GM12878 (cell line): ENCODE measurements around the gene EEF1G. TPM values are rescaled to one million over a fixed set of nuclear protein-coding genes. Genes with fewer than 3 reads are reported as not detected.

Experiments
- ATAC-seq: fragments of 200-7000 bp; cut with Tn5 transposase; 3 replicates; pipeline ENCODE4 v1.9.1; 2020; ENCODE audit warnings: mild to moderate bottlenecking, moderate library complexity
- BruUV-seq: library from RNA; stranded (reverse); fragments of 400-500 nt; replicated peaks from 2 replicates; lab custom pipeline; 2021; lab: Mats Ljungman, UMichigan
- CTCF ChIA-PET: fragments of 300-600 bp; sonication (Branson Sonifier 250); formaldehyde crosslinking; extraction: SDS; loops from one replicate; lab custom pipeline; 2021; ENCODE audit warnings: inconsistent platforms; lab: Yijun Ruan, JAX
- POLR2A ChIA-PET: fragments of 350-600 bp; formaldehyde crosslinking; extraction: SDS; loops from one replicate; lab custom pipeline; 2021; ENCODE audit warnings: inconsistent platforms; lab: Charles Lee
- RAD21 ChIA-PET: fragments of 300-600 bp; sonication (Branson Sonifier 250); formaldehyde crosslinking; loops from one replicate; lab custom pipeline; 2023; ENCODE audit warnings: antibody characterized with exemption; ENCODE audit not compliant: unreplicated experiment; lab: Charles Lee
- SMC1A ChIA-PET: fragments of 300-600 bp; sonication (Branson Sonifier 250); formaldehyde crosslinking; loops from one replicate; lab custom pipeline; 2023; ENCODE audit not compliant: unreplicated experiment, uncharacterized antibody; lab: Charles Lee
- DNase-seq: peaks from one replicate; pipeline ENCODE4 v3.0.0-alpha.2; 2011; ENCODE audit warnings: low read depth, low spot score
- FAIRE-seq: peaks from 3 replicates; lab custom pipeline; 2011; peaks lifted over from hg19 to GRCh38; lab: Jason Lieb, UNC
- H2AFZ ChIP-seq: 2 replicates; pipeline ENCODE4 v1.6.0; 2011; ENCODE audit warnings: low read depth, low read length, control low read depth; ENCODE audit not compliant: control insufficient read depth
- H3K27ac ChIP-seq: 2 replicates; pipeline ENCODE4 v1.5.1; 2011; ENCODE audit warnings: control low read depth; ENCODE audit not compliant: control insufficient read depth, insufficient read depth
- H3K27me3 ChIP-seq, 2 experiments: replicated peaks in 1 of 2; 2 replicates each; pipeline versions ENCODE4 v1.6.0 to v1.6.1; 2011; ENCODE audit warnings: low read length in 1 of 2; ENCODE audit not compliant: control insufficient read depth in 2 of 2, insufficient read depth in 2 of 2
- H3K36me3 ChIP-seq, 2 experiments: 2 replicates each; pipeline ENCODE4 v1.5.1; 2011; ENCODE audit warnings: low read length in 1 of 2; ENCODE audit not compliant: control insufficient read depth in 2 of 2, insufficient read depth in 2 of 2
- H3K4me1 ChIP-seq: 2 replicates; pipeline ENCODE4 v1.6.1; 2011; ENCODE audit warnings: mild to moderate bottlenecking, low read length, moderate library complexity, mixed read lengths; ENCODE audit not compliant: control insufficient read depth, insufficient read depth
- H3K4me2 ChIP-seq: 2 replicates; pipeline ENCODE4 v1.6.0; 2011; ENCODE audit warnings: control low read depth; ENCODE audit not compliant: control insufficient read depth, insufficient read depth
- H3K4me3 ChIP-seq: fragments of 200-600 bp; sonication (generic); 2 replicates; pipeline ENCODE4 v1.5.1; 2016
- H3K79me2 ChIP-seq: 2 replicates; pipeline ENCODE4 v1.6.0; 2011; ENCODE audit warnings: low read length; ENCODE audit not compliant: control insufficient read depth, insufficient read depth
- H3K9ac ChIP-seq: 2 replicates; pipeline ENCODE4 v1.8.0; 2011; ENCODE audit warnings: low read length, control low read depth, mixed read lengths; ENCODE audit not compliant: control insufficient read depth, insufficient read depth
- H3K9me3 ChIP-seq: replicated peaks from 3 replicates; pipeline ENCODE4 v1.5.1; 2011; ENCODE audit warnings: mild to moderate bottlenecking, low read length; ENCODE audit not compliant: control insufficient read depth, insufficient read depth
- H4K20me1 ChIP-seq: 2 replicates; pipeline ENCODE4 v1.6.0; 2011; ENCODE audit not compliant: control insufficient read depth, insufficient read depth
- ATF2 ChIP-seq: IDR thresholded peaks from 2 replicates; pipeline ENCODE4 v1.6.1; 2012; ENCODE audit warnings: low read length, inconsistent platforms
- BACH1 ChIP-seq: fragments of 450-650 bp; IDR thresholded peaks from 2 replicates; pipeline ENCODE4 v1.6.1; 2017; ENCODE audit warnings: mild to moderate bottlenecking, borderline replicate concordance
- CHD2 ChIP-seq: IDR thresholded peaks from 2 replicates; pipeline ENCODE4 v1.6.1; 2011; ENCODE audit warnings: low read depth, low read length, improper control_type of control experiment, borderline replicate concordance
- ESRRA ChIP-seq: IDR thresholded peaks from 2 replicates; pipeline ENCODE4 v1.6.1; 2012; ENCODE audit warnings: mild to moderate bottlenecking, low read length, improper control_type of control experiment
- GABPA ChIP-seq: IDR thresholded peaks from 2 replicates; pipeline ENCODE4 v1.6.1; 2014; ENCODE audit warnings: antibody characterized with exemption, low read depth, mild to moderate bottlenecking, inconsistent platforms
- NRF1 ChIP-seq: conservative IDR thresholded peaks from 2 replicates; pipeline ENCODE4 v1.6.1; 2011; ENCODE audit warnings: mild to moderate bottlenecking, low read depth, low read length, improper control_type of control experiment
- RAD51 ChIP-seq: fragments of 450-650 bp; IDR thresholded peaks from 2 replicates; pipeline ENCODE4 v1.6.1; 2016; ENCODE audit warnings: moderate library complexity, mild to moderate bottlenecking, inconsistent platforms
- SRF ChIP-seq, 2 experiments: IDR thresholded peaks; 2 replicates each; pipeline ENCODE4 v1.6.1; 2011; ENCODE audit warnings: low read depth in 2 of 2, low read length in 2 of 2, mild to moderate bottlenecking in 1 of 2, moderate library complexity in 1 of 2
- ZZZ3 ChIP-seq: IDR thresholded peaks from 2 replicates; pipeline ENCODE4 v1.6.1; 2011; ENCODE audit warnings: low read depth; ENCODE audit not compliant: control insufficient read depth, insufficient read length
- WGBS: methylation state at CpG from one replicate; pipeline ENCODE4 v1.1.6; 2016; ENCODE audit warnings: low lambda C conversion rate; ENCODE audit not compliant: insufficient replicate concordance, insufficient coverage; ENCODE audit errors: missing lambda C conversion rate; 5-methylcytosine and 5-hydroxymethylcytosine counted together
- in situ Hi-C: fragments of 300-500 bp; cut with MboI; formaldehyde crosslinking; loops from 9 replicates; pipeline ENCODE4 v1.14.3; 2018; ENCODE audit warnings: mixed read lengths
- intact Hi-C: fragments of 100-400 bp; cut with micrococcal nuclease; formaldehyde crosslinking; loops from one replicate; pipeline ENCODE4 v1.14.2; 2022; ENCODE audit not compliant: unreplicated experiment
- polyA plus RNA-seq, 11 experiments: library from polyadenylated mRNA; depleted of rRNA in 4 of 11; unstranded in 6 of 11; stranded (reverse) in 5 of 11; fragments of >200 nt; fragmentation: Nextera tagmentation in 4 of 11; fragmentation: Illumina TruSeq in 1 of 11; extraction: Ambion mirVana in 4 of 11; extraction: Trizol in 1 of 11; gene quantifications; 1 replicate in 1 of 11; 2 replicates in 10 of 11; pipeline versions ENCODE4 v1.2.1 to v1.2.3, GENCODE V29; 2011 to 2016; ENCODE audit warnings: inconsistent platforms in 2 of 11, missing spikeins in 2 of 11, low read depth in 1 of 11
- total RNA-seq, 4 experiments: library from RNA; depleted of rRNA in 3 of 4; stranded (reverse); fragments of >200 nt in 3 of 4; fragmentation: Illumina TruSeq in 1 of 4; extraction: Trizol in 1 of 4; gene quantifications; 2 replicates each; pipeline versions ENCODE4 v1.2.1 to v1.2.3, GENCODE V29; 2013 to 2021
- TF ChIP-seq, protein P1 (sequence below): IDR thresholded peaks from 2 replicates; pipeline ENCODE4 v1.6.1; 2012; ENCODE audit warnings: improper control_type of control experiment, low read depth, low read length; ENCODE audit not compliant: insufficient replicate concordance
- TF ChIP-seq, protein P2 (sequence below): fragments of 450-650 bp; IDR thresholded peaks from 2 replicates; pipeline ENCODE4 v1.6.1; 2017; ENCODE audit warnings: antibody characterized with exemption, mild to moderate bottlenecking, moderate library complexity

The EEF1G gene
- total and polyA plus RNA-seq, 10 of the 15 experiments (the other 5 are each of a cell fraction or from before 2014, with no cell fraction given), result 850 to 2,739 (median 2,277) TPM

DNA sequence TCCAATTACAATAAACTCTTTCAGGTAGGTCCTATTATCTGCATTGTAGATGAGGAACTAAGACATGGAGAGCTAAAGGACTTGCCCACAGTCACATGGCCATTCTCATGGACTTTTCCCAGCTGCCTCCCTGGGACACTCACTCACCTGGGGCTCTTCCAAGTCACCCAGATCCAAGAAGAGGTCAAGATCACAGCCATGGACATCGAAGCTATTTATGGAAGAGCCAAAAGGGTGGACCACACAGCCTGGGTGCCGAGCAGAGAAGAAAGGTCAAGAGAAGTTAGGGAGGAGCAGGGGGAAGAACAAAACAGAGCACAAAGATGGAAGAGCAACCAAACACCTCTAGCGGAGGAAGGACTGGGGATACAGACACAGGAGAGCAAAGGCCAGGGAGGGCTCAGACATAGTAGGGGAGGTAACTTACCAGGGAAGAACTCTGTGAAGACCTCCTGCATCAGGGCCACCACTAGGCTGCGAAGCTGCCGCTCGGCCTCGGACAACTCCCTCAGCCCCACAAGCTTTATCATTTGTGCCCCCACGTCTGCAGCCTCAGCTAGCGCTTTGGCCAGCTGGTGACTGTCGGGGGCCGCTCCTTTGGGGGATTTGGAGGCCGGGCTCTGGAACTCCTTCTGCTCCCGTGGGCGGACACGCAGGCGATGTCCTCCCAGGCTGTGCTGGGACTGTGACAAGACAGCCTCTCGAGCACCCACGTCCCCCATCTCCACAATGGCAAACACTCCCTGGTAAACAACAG lies 7.4 kb upstream of the EEF1G start:
- ChIA-PET SMC1A (no interaction called here), POLR2A (no interaction called here), CTCF (interaction anchor here (0.9 to 1.2 kb wide), 2 partner anchors 12 to 18 kb away, joined by 3 read pairs; no protein-coding TSS in a partner anchor), RAD21 (interaction anchor here (1.1 kb wide), 1 partner anchor 10 kb away, joined by 3 read pairs; the partner anchor contains the start of gene TUT1)
- Histone ChIP-seq H3K4me1 (no peaks in the 10 kb centered on the region), H3K4me3 (no peak overlapping the region), H3K27me3 (no peaks in the 10 kb centered on the region), H3K79me2 (no peaks in the 10 kb centered on the region), H3K36me3 (peaks cover 12 to 18% of the 10 kb centered on the region in 2 experiments; a peak in 3 of 4 replicates), H2AFZ (no peak overlapping the region), H3K27ac (no peak overlapping the region), H3K9me3 (no peaks in the 10 kb centered on the region), H3K4me2 (no peak overlapping the region), H3K9ac (no peak overlapping the region), H4K20me1 (no peaks in the 10 kb centered on the region)
- intact Hi-C loops (no loop called here), in situ Hi-C loops (no loop called here)
- ATAC-seq (no peak), DNase-seq (no peak), FAIRE-seq (no peak)
- WGBS, result 96% methylated on average over 18 of the region's 18 CpGs
- BruUV-seq, result no TSS peak
- TF ChIP-seq BACH1 (no peak), RAD51 (no peak), NRF1 (no peak), ATF2 (no peak), GABPA (no peak), ESRRA (no peak), CHD2 (no peak), SRF (IDR thresholded peaks at IDR 0.05; ENCODE audit: low read depth in 2 of 2, low read length in 2 of 2) (no peak), ZZZ3 (no peak)
- TF ChIP-seq, protein P1, sequence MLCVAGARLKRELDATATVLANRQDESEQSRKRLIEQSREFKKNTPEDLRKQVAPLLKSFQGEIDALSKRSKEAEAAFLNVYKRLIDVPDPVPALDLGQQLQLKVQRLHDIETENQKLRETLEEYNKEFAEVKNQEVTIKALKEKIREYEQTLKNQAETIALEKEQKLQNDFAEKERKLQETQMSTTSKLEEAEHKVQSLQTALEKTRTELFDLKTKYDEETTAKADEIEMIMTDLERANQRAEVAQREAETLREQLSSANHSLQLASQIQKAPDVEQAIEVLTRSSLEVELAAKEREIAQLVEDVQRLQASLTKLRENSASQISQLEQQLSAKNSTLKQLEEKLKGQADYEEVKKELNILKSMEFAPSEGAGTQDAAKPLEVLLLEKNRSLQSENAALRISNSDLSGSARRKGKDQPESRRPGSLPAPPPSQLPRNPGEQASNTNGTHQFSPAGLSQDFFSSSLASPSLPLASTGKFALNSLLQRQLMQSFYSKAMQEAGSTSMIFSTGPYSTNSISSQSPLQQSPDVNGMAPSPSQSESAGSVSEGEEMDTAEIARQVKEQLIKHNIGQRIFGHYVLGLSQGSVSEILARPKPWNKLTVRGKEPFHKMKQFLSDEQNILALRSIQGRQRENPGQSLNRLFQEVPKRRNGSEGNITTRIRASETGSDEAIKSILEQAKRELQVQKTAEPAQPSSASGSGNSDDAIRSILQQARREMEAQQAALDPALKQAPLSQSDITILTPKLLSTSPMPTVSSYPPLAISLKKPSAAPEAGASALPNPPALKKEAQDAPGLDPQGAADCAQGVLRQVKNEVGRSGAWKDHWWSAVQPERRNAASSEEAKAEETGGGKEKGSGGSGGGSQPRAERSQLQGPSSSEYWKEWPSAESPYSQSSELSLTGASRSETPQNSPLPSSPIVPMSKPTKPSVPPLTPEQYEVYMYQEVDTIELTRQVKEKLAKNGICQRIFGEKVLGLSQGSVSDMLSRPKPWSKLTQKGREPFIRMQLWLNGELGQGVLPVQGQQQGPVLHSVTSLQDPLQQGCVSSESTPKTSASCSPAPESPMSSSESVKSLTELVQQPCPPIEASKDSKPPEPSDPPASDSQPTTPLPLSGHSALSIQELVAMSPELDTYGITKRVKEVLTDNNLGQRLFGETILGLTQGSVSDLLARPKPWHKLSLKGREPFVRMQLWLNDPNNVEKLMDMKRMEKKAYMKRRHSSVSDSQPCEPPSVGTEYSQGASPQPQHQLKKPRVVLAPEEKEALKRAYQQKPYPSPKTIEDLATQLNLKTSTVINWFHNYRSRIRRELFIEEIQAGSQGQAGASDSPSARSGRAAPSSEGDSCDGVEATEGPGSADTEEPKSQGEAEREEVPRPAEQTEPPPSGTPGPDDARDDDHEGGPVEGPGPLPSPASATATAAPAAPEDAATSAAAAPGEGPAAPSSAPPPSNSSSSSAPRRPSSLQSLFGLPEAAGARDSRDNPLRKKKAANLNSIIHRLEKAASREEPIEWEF, result no peak
- TF ChIP-seq, protein P2, sequence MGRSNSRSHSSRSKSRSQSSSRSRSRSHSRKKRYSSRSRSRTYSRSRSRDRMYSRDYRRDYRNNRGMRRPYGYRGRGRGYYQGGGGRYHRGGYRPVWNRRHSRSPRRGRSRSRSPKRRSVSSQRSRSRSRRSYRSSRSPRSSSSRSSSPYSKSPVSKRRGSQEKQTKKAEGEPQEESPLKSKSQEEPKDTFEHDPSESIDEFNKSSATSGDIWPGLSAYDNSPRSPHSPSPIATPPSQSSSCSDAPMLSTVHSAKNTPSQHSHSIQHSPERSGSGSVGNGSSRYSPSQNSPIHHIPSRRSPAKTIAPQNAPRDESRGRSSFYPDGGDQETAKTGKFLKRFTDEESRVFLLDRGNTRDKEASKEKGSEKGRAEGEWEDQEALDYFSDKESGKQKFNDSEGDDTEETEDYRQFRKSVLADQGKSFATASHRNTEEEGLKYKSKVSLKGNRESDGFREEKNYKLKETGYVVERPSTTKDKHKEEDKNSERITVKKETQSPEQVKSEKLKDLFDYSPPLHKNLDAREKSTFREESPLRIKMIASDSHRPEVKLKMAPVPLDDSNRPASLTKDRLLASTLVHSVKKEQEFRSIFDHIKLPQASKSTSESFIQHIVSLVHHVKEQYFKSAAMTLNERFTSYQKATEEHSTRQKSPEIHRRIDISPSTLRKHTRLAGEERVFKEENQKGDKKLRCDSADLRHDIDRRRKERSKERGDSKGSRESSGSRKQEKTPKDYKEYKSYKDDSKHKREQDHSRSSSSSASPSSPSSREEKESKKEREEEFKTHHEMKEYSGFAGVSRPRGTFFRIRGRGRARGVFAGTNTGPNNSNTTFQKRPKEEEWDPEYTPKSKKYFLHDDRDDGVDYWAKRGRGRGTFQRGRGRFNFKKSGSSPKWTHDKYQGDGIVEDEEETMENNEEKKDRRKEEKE, result no peak
